Measurements from ENCODE around the gene EEPD1.

EEPD1 gene

GRCh38 chr7:36249091-36249490 lies 96.0 kb downstream of the EEPD1 start:
- Histone ChIP-seq H3K27ac (ENCODE audit: extremely low read depth, low read depth, low read length) (no peak overlapping the region), H3K9me3 (ENCODE audit: control insufficient read depth, insufficient read depth, low read depth, low read length) (no peaks in the 10 kb centered on the region), H3K36me3 (ENCODE audit: control insufficient read depth in 2 of 2, insufficient read depth in 1 of 2, low read length in 2 of 2) (no peaks in the 10 kb centered on the region), H3K4me1 (ENCODE audit: control insufficient read depth, insufficient read depth, low read length) (no peaks in the 10 kb centered on the region), H3K4me3 (ENCODE audit: low read depth, low read length) (no peak overlapping the region)
- TF ChIP-seq EGR2 (tag by site-specific recombination; IDR thresholded peaks at IDR 0.05; ENCODE audit: low read depth), result no peak
- no peak for TF ChIP-seq ZSCAN23 (tag by site-specific recombination; IDR thresholded peaks at IDR 0.05)
- no peak for TF ChIP-seq ZNF280C (tag by site-specific recombination; IDR thresholded peaks at IDR 0.05)
- TF ChIP-seq MYNN (tag by site-specific recombination; IDR thresholded peaks at IDR 0.05; ENCODE audit: borderline replicate concordance), result no peak
- TF ChIP-seq ZFP69B (tag by site-specific recombination; IDR thresholded peaks at IDR 0.05), result no peak
- TF ChIP-seq ZNF394 (tag by site-specific recombination; IDR thresholded peaks at IDR 0.05; ENCODE audit: borderline replicate concordance), result no peak
- TF ChIP-seq ZNF518A (tag by site-specific recombination; conservative IDR thresholded peaks at IDR 0.05; ENCODE audit: low read depth), result no peak
- TF ChIP-seq GLI2 (tag by site-specific recombination; IDR thresholded peaks at IDR 0.05; ENCODE audit: borderline replicate concordance, low read depth), result no peak
- TF ChIP-seq ZNF837 (tag by site-specific recombination; IDR thresholded peaks at IDR 0.05), result no peak
- no peak for TF ChIP-seq SP3 (tag by site-specific recombination; IDR thresholded peaks at IDR 0.05)
- no peak for TF ChIP-seq ZNF549 (tag by site-specific recombination; IDR thresholded peaks at IDR 0.05)
- no peak for TF ChIP-seq ZNF692 (tag by site-specific recombination; IDR thresholded peaks at IDR 0.05)
- TF ChIP-seq ZNF610 (tag by site-specific recombination; IDR thresholded peaks at IDR 0.05; ENCODE audit: borderline replicate concordance), result no peak
- no peak for TF ChIP-seq ZNF596 (tag by site-specific recombination; IDR thresholded peaks at IDR 0.05)
- TF ChIP-seq ZNF670 (tag by site-specific recombination; IDR thresholded peaks at IDR 0.05; ENCODE audit: low read depth), result no peak
- no peak for TF ChIP-seq ZNF23 (tag by site-specific recombination; IDR thresholded peaks at IDR 0.05; ENCODE audit: borderline replicate concordance)
- no peak for TF ChIP-seq ZNF16 (tag by site-specific recombination; IDR thresholded peaks at IDR 0.05; ENCODE audit: low read depth)
- TF ChIP-seq ZBTB11 (tag by site-specific recombination; conservative IDR thresholded peaks at IDR 0.05; ENCODE audit: low read depth), result no peak
- no peak for TF ChIP-seq ZNF548 (tag by site-specific recombination; IDR thresholded peaks at IDR 0.05)
- no peak for TF ChIP-seq ZNF626 (tag by site-specific recombination; IDR thresholded peaks at IDR 0.05)
- POLR2A ChIA-PET, result no interaction called here
- CTCF ChIA-PET, result interaction anchor here (0.6 to 0.7 kb wide), 3 partner anchors 13 to 1244 kb away, joined by 3 to 7 read pairs (median 3); no protein-coding TSS in a partner anchor
